ENCODE measurements around the gene PTPN23.

- TF ChIP-seq EZH2phosphoT487 (conservative IDR thresholded peaks at IDR 0.05; ENCODE audit: low read length) = no peak
- TF ChIP-seq CTCF (IDR thresholded peaks at IDR 0.05; ENCODE audit: insufficient read depth, low read length, poor library complexity, severe bottlenecking) = no peak
Measured at GRCh38 chr3:47343471-47343971, 37.3 kb upstream of the PTPN23 start.
